Pancreas (tissue), 10 donors: ENCODE data around the gene ADCY1. TPM values are rescaled to one million over a fixed set of nuclear protein-coding genes. Genes with fewer than 3 reads are reported as not detected.

Experiments used
- ATAC-seq, 4 donors: fragments of 200-7000 bp; cut with Tn5 transposase; one replicate each; pipeline versions ENCODE4 v1.8.0 to v1.9.1; 2020; ENCODE audit warnings: mild to moderate bottlenecking in 4 of 4, moderate library complexity in 4 of 4
- DNase-seq, 6 donors: peaks; one replicate each; pipeline ENCODE4 v3.0.0-alpha.2; 2020
- FAIRE-seq: peaks from 2 replicates; lab custom pipeline; 2012; peaks lifted over from hg19 to GRCh38; lab: Jason Lieb, UNC
- H3K27ac ChIP-seq, 4 donors: fragments of 200-600 bp; sonication (generic); 1 replicate in 3 of 4; 2 replicates in 1 of 4; pipeline versions ENCODE4 v1.5.0 to v1.8.0; 2020
- H3K27me3 ChIP-seq, 4 donors: fragments of 200-600 bp; one replicate each; pipeline ENCODE4 v1.8.0; 2021
- H3K36me3 ChIP-seq, 3 donors: fragments of 200-600 bp; sonication (generic) in 1 of 3; one replicate each; pipeline versions ENCODE4 v1.5.0 to v1.8.0; 2020 to 2021
- H3K4me1 ChIP-seq, 3 donors: fragments of 200-600 bp; one replicate each; pipeline ENCODE4 v1.8.0; 2021
- H3K4me3 ChIP-seq, 4 donors: fragments of 200-600 bp; sonication (generic) in 2 of 4; one replicate each; pipeline versions ENCODE4 v1.5.0 to v1.8.0; 2020 to 2021
- H3K9me3 ChIP-seq, 4 donors: fragments of 200-600 bp; one replicate each; pipeline ENCODE4 v1.8.0; 2021
- CTCF ChIP-seq, 4 donors: fragments of 200-600 bp; sonication (generic) in 3 of 4; IDR thresholded peaks; one replicate each; pipeline versions ENCODE4 v1.5.0 to v1.8.0; 2021; ENCODE audit warnings: antibody characterized with exemption in 4 of 4
- WGBS, 2 donors: extraction: QIAGEN DNeasy Blood & Tissue Kit; methylation state at CpG; one replicate each; pipeline ENCODE4 v1.1.7; 2013; 5-methylcytosine and 5-hydroxymethylcytosine counted together
- intact Hi-C, 3 donors: fragments of 100-400 bp; cut with DNase I; formaldehyde crosslinking; loops; one replicate each; pipeline versions ENCODE4 v1.11.1 to v1.14.2; 2022
- polyA plus RNA-seq, 2 donors: library from polyadenylated mRNA; stranded (reverse); fragments of 200-250 nt; gene quantifications; one replicate each; pipeline ENCODE4 v1.2.3, GENCODE V29; 2013
- total RNA-seq, 6 donors: library from RNA; stranded (reverse); fragmentation: NEBNext Ultra II Directional in 4 of 6; extraction: Animal tissue kit (Norgen Biotek cat#: 25700) in 4 of 6; gene quantifications; one replicate each; pipeline versions ENCODE4 v1.2.1 to v1.2.4, GENCODE V29; 2021 to 2023
- donor health status: healthy with polysubstance abuse.
- donor health status: DM: no; HTN: no; CAD: no; lungs with moderate emphysema.
- donor health status: DM: no; HTN: no; CAD: no.
- donor health status: control.
- donor health status: control.
- donor health status: Bipolar disorder and iron deficiency.
- donor health status: DM: yes; HTN: yes; CAD: no.
- donor health status: DM: no; HTN: no; CAD: no.
- donor health status: DM: no; HTN: no; CAD: no.
- donor health status: DM: yes; HTN: yes; CAD: no.

The ADCY1 gene
- total and polyA plus RNA-seq, 8 donors = 1.0 to 5.8 (median 4.2) TPM

DNA sequence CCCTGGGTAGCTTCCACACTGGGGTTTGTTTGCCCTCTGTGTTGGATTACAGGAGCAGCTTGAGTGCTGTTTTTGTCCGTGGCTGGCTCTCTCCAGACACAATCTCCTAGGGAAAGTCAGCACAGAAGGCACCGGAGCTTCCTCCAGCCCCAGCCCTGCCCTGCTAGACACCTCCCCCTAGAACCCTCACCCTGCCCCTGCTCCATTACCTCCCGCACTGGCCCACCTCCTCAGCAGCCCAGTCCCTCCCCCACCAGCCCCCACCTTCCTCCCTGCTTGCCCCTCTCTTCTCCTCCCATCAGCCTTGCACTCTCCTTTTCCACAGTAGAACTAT lies 130.5 kb downstream of the ADCY1 start:
- Histone ChIP-seq H3K4me3 (no peak overlapping the region), H3K27me3 (no peaks in the 10 kb centered on the region), H3K9me3 (no peaks in the 10 kb centered on the region), H3K4me1 (no peaks in the 10 kb centered on the region), H3K36me3 (no peaks in the 10 kb centered on the region), H3K27ac (no peak overlapping the region)
- ATAC-seq (no peak), FAIRE-seq (no peak), DNase-seq (peak in 1 of 6 donors; percentile 1)
- WGBS, 2 donors = 75 to 78% methylated on average over 3 of the region's 3 CpGs
- no peak for TF ChIP-seq CTCF (IDR thresholded peaks at IDR 0.05)
- intact Hi-C loops = no loop called here

DNA sequence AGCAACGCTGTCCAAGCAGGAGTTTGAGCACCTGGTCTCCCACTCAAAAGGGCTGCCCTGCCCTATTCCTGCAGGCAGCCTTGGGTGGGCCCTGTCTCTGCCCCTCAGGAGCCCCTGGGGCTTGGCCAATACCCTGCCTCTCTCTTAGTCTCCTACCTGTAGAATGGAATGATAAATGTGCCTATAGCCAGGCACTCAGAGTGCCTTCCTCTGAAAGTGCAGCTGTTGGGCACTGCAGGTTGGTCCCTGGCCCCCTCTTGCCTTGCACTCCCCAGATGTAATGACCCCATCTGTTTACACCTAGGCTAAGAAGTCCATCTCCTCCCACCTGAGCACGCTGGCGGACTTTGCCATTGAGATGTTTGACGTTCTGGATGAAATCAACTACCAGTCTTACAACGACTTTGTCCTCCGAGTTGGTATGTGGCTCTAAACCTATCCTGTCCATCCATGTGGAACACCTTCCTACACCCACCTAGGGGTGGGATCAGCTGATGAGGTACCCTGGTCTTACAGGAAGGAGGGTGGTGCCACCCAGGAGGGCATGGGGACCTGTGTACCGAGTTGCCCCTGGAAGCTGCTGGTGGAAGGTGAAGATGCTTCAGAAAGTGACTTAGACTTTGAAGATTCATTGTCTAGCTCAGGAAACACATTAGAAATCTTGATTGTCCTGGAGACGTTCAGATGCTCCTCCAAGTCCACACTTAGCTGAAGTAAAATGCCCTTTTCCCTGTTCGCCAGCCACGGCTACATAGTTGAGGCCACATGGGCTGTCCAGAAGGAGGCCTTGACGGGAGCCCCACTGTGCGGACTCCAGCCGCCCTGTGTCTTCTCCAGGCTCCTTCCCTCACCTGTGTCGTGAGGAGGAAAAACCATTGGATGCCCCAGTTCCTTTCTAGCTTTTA lies 134.1 kb downstream of the ADCY1 start:
- Histone ChIP-seq H3K9me3 (no peaks in the 10 kb centered on the region), H3K36me3 (no peaks in the 10 kb centered on the region), H3K27me3 (no peaks in the 10 kb centered on the region), H3K27ac (no peak overlapping the region), H3K4me1 (no peaks in the 10 kb centered on the region), H3K4me3 (no peak overlapping the region)
- WGBS, 2 donors = 86 to 92% methylated on average over 14 of the region's 14 CpGs
- no peak for TF ChIP-seq CTCF (IDR thresholded peaks at IDR 0.05)
- FAIRE-seq = no peak
- intact Hi-C loops = no loop called here
- ATAC-seq = no peak
- DNase-seq = peak in 1 of 6 donors; percentile 4

DNA sequence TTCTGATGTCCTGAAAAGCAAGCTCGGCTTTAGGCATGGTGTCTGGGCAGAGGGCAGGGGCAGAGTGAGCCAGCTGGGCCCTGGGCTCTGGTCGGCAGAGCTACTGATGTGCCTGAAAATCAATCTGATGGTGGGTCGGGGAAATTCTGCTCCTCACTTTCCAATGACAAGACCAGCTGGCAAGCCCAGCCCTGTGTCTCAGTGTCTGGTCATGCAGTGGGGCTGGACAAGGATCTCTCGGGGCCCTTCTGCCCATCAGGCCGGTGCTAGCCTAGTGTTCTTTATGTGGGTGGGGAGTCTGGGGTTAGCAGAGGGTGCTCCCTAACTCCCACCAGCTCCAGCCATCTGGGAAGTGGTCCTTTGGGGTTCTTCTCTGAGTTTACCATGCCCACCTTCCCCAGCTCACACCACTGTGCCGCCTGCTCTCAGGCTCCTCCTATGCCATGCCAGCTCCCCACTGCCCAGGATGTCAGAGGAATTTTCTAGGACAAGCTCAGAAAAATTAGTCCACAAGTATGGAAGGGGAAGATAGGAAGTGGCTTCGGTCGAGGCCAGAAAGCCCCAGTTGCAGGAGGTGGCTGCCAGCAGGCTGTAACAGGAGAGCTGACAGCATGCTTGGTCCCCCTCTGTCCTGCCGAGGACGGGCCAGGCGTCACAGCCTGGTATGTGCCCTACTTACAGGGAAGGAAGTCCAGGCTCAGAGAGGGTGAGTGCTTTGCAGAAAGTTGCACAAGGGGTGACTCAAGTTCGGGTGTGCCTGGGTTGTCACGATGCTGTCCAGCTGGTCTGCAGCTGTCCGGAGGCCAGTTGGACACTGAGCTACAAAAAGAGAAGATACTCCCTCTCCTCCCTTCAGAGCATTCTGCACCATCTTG lies 135.2 kb downstream of the ADCY1 start:
- DNase-seq = peak in 1 of 6 donors; percentile 9

GRCh38 chr7:45710271-45711160 lies 136.3 kb downstream of the ADCY1 start:
- ATAC-seq (no peak), FAIRE-seq (no peak), DNase-seq (no peak)
- no peaks in the 10 kb centered on the region for H3K4me1 ChIP-seq
- TF ChIP-seq CTCF (IDR thresholded peaks at IDR 0.05) = no peak
- intact Hi-C loops = no loop called here
- no peak overlapping the region for H3K27ac ChIP-seq
- no peaks in the 10 kb centered on the region for H3K9me3 ChIP-seq
- H3K27me3 ChIP-seq = no peaks in the 10 kb centered on the region
- no peaks in the 10 kb centered on the region for H3K36me3 ChIP-seq
- WGBS, 2 donors = 89 to 90% methylated on average over 13 of the region's 13 CpGs
- no peak overlapping the region for H3K4me3 ChIP-seq

More for the DNA sequence above, 135.2 kb downstream of the ADCY1 start:
- TF ChIP-seq CTCF (IDR thresholded peaks at IDR 0.05) = no peak
- FAIRE-seq (no peak), ATAC-seq (peak in 3 of 4 donors; percentile 38 to 64 (median 53))
- H3K27me3 ChIP-seq = no peaks in the 10 kb centered on the region
- intact Hi-C loops = no loop called here
- no peaks in the 10 kb centered on the region for H3K9me3 ChIP-seq
- no peak overlapping the region for H3K27ac ChIP-seq
- no peak overlapping the region for H3K4me3 ChIP-seq
- H3K4me1 ChIP-seq = no peaks in the 10 kb centered on the region
- H3K36me3 ChIP-seq = no peaks in the 10 kb centered on the region
- 80 to 84% methylated on average over 14 of the region's 14 CpGs for WGBS, 2 donors
